CD4-positive, alpha-beta T cell treated with Interleukin-6 for 4 hours (primary cell): ENCODE data around the gene BTRC.
A peak's percentile ranks its signal among the peaks of the same experiment; 100 is the strongest.
"Not testable (repeated sequence)": the region's sequence is repeated elsewhere in the genome, so short reads cannot be mapped to it uniquely, and the experiment has no call there.

Source experiments
- DNase-seq: peaks from one replicate; pipeline ENCODE4 v3.0.0-alpha.2; 2020; ENCODE audit warnings: mixed read lengths

BTRC gene

GRCh38 chr10:101569622-101570427, 215.9 kb downstream of the BTRC start:
- DNase-seq = peak; percentile 84

GRCh38 chr10:101570428-101571270, 216.7 kb downstream of the BTRC start:
- DNase-seq = no peak

DNA sequence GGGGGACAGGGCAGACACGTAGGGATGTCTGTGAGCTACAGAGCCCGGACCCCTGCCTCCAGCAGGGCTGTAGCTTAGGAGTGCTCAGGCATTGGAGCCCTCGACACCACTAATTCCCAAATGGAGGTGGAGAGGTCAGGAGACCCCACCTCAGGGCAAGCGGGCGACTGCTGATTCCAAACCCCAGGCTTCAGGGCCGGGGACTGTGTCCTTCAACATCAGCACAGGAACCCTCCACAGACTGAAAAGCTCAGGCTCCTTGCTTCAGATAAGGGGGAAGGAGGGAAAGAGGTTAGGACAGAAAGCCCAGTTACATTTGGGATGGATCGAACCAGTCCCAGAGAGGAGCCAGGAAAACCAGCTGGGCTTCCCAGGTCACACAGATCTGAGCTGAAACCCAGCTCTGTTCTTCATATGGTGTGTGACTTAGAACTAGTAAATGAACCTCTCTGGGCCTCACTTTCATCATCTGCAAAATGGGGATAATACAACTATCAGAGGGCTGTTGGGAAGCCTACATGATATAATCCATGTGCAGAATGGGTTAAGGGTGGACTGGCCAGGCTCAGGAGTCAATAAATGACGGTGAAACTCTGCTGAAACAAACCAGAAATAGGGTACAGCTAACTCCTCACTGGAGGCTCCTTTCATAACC, 217.4 kb downstream of the BTRC start:
- no peak for DNase-seq

DNA sequence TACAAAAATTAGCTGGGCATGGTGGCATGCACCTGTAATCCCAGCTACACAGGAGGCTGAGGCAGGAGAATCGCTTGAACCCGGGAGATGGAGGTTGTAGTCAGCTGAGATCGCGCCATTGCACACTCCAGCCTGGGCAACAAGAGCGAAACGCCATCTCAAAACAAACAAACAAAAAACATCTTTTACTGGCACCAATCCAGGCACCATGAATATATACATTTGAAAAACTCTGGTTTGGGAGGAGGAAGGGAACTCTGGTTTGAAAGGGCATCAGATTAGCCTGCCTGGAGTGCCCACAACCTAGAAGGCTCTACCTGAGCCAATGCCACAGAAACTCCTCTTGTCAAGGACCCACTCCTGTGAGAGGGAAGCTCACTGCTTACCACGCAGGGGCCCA, 218.2 kb downstream of the BTRC start:
- DNase-seq = no peak

- DNase-seq = no peak
Observed at GRCh38 chr10:101572785-101573184, 218.8 kb downstream of the BTRC start.

- no peak for DNase-seq
Observed at GRCh38 chr10:101573885-101574753, 220.2 kb downstream of the BTRC start.

- no peak for DNase-seq
Observed at GRCh38 chr10:101575091-101575490, 221.1 kb downstream of the BTRC start.

DNA sequence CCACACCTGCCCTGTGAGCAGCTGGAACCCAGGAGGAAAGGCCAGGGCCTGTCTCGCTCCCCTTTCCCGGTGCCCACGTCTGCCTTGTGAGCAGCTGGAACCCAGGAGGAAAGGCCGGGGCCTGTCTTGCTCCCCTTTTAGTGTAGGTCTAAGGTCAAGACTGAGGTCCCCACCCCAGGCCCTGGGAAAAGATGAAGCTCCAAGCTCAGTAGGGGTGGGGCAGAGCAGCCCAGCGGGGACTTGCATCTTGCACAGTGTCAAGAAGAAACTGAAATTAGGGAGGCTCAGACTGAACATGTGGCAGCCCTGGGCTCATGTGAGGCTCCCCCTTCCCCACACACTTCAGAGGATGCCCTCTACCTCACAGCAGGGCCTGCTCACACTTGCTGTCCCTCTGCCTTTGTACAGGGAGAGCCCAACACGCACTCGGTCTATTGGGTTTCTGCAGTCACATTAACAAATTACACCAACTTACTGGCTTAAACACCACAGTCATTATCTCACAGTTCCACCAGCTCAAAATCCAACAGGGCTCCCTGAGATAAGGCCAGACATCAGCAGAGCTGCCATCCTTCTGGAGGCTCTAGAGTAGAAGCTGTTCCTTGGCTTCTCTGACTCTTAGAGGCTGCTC, 221.7 kb downstream of the BTRC start:
- no peak for DNase-seq

DNA sequence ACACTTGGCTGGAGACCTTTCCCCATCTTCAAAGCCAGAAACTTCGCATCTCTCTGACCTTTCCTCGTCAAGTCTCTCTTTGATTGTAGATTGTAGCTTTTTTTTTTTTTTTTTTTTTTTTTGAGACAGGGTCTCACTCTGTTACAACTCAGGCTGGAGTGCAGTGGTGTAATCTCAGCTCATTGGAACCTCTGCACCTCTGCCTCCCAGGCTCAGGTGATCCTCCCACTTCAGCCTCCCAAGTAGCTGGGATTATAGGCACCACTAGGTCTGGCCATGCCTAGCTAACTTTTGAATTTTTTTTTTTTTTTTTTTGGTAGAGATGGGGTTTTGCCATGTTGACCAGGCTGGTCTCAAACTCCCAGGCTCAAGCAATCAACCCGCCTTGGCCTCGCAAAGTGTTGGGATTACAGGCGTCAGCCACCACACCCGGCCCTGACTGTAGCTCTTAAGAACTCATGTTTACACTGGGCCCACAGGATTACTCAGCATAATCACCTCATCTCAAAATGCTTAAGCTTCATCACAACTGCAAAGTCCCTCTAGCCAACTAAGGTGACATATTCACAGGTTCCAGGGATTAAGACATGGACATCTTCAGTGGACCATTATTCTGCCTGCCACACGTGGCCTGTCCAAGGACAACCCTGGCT, 222.4 kb downstream of the BTRC start:
- no peak for DNase-seq

- DNase-seq = no peak
Observed at GRCh38 chr10:101577121-101577871, 223.3 kb downstream of the BTRC start.

- DNase-seq = no peak
Observed at GRCh38 chr10:101578192-101578591, 224.2 kb downstream of the BTRC start.

DNA sequence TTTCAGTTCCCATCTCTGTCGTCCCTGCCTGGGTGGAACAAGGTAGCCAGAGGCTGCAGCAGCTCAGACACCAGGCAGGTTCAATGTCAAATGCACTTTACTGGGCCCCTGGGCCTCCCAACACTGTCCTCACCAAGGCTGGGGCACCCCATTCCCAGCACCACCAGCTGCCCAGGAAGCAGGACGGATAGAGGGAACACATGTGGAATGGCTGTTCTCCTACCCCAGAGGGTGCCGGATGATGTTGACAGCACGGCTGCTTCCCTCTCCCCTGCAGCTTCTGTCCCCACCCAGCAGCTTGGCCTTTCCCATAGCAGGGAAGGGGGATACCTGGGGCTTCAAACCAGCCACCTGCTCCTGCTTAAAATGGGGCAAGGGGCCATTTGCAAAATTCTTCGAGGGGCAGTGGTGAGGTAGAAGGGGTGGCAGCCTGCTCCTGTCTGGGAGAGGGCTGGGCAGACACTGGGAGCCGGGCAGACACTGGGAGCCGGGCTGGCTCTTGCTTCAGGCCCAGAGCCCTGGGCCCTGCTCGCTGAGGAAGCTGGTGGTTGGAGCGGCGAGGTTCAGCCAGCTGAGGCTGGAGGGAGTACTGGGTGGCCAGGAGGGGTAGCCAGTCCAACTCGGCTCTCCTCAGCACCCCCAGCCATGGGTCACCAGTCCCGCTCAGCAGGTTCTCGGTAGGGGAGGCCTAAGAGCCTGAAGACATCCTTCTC, 225.0 kb downstream of the BTRC start:
- DNase-seq = no peak

GRCh38 chr10:101579516-101579870, 225.5 kb downstream of the BTRC start:
- no peak for DNase-seq

GRCh38 chr10:101580486-101581399, 226.8 kb downstream of the BTRC start:
- DNase-seq = no peak

GRCh38 chr10:101585841-101586240, 231.9 kb downstream of the BTRC start:
- no peak for DNase-seq

- DNase-seq = peak; percentile 93
Observed at GRCh38 chr10:101587725-101588653, 234.0 kb downstream of the BTRC start, which contains the start of the genes DPCD and POLL. Gene DPCD (plus strand): TSS chr10:101588321. CDS start chr10:101588337, 16 bp downstream. Gene POLL (minus strand): TSS chr10:101588257. CDS start chr10:101587360, 897 bp downstream.

DNA sequence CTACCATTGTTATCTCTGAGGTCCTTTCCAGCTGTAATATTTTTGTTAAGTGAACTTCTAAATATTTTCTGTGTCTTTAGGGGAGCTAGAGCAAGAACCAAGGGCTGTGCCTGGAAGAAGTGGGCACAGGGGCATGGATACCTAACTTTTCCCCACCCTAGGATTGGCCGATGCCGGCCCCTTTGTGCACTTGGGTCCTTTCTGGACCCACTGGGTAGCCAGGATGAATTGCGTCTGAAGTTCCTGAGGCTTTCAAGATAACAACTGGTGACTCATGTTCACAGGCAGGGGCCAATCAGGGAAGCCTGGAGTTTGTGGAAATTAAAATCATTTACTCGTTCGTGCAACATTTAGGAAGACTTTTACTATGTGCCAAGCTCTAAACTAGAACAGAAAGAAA, 234.9 kb downstream of the BTRC start:
- DNase-seq = no peak

- not testable (repeated sequence) for DNase-seq
Observed at GRCh38 chr10:101593331-101593730, 239.4 kb downstream of the BTRC start.
